GM12878 (cell line): Measurements from ENCODE around the gene GKN2. TPM values are rescaled to one million over a fixed set of nuclear protein-coding genes. Genes with fewer than 3 reads are reported as not detected.

Experiments used
- ATAC-seq: fragments of 200-7000 bp; cut with Tn5 transposase; 3 replicates; pipeline ENCODE4 v1.9.1; 2020; ENCODE audit warnings: mild to moderate bottlenecking, moderate library complexity
- BruUV-seq: library from RNA; stranded (reverse); fragments of 400-500 nt; replicated peaks from 2 replicates; lab custom pipeline; 2021; lab: Mats Ljungman, UMichigan
- CTCF ChIA-PET: fragments of 300-600 bp; sonication (Branson Sonifier 250); formaldehyde crosslinking; extraction: SDS; loops from one replicate; lab custom pipeline; 2021; ENCODE audit warnings: inconsistent platforms; lab: Yijun Ruan, JAX
- POLR2A ChIA-PET: fragments of 350-600 bp; formaldehyde crosslinking; extraction: SDS; loops from one replicate; lab custom pipeline; 2021; ENCODE audit warnings: inconsistent platforms; lab: Charles Lee
- RAD21 ChIA-PET: fragments of 300-600 bp; sonication (Branson Sonifier 250); formaldehyde crosslinking; loops from one replicate; lab custom pipeline; 2023; ENCODE audit warnings: antibody characterized with exemption; ENCODE audit not compliant: unreplicated experiment; lab: Charles Lee
- SMC1A ChIA-PET: fragments of 300-600 bp; sonication (Branson Sonifier 250); formaldehyde crosslinking; loops from one replicate; lab custom pipeline; 2023; ENCODE audit not compliant: unreplicated experiment, uncharacterized antibody; lab: Charles Lee
- DNase-seq: peaks from one replicate; pipeline ENCODE4 v3.0.0-alpha.2; 2011; ENCODE audit warnings: low read depth, low spot score
- FAIRE-seq: peaks from 3 replicates; lab custom pipeline; 2011; peaks lifted over from hg19 to GRCh38; lab: Jason Lieb, UNC
- H2AFZ ChIP-seq: 2 replicates; pipeline ENCODE4 v1.6.0; 2011; ENCODE audit warnings: low read depth, low read length, control low read depth; ENCODE audit not compliant: control insufficient read depth
- H3K27ac ChIP-seq: 2 replicates; pipeline ENCODE4 v1.5.1; 2011; ENCODE audit warnings: control low read depth; ENCODE audit not compliant: control insufficient read depth, insufficient read depth
- H3K27me3 ChIP-seq, 2 experiments: replicated peaks in 1 of 2; 2 replicates each; pipeline versions ENCODE4 v1.6.0 to v1.6.1; 2011; ENCODE audit warnings: low read length in 1 of 2; ENCODE audit not compliant: control insufficient read depth in 2 of 2, insufficient read depth in 2 of 2
- H3K36me3 ChIP-seq, 2 experiments: 2 replicates each; pipeline ENCODE4 v1.5.1; 2011; ENCODE audit warnings: low read length in 1 of 2; ENCODE audit not compliant: control insufficient read depth in 2 of 2, insufficient read depth in 2 of 2
- H3K4me1 ChIP-seq: 2 replicates; pipeline ENCODE4 v1.6.1; 2011; ENCODE audit warnings: mild to moderate bottlenecking, low read length, moderate library complexity, mixed read lengths; ENCODE audit not compliant: control insufficient read depth, insufficient read depth
- H3K4me2 ChIP-seq: 2 replicates; pipeline ENCODE4 v1.6.0; 2011; ENCODE audit warnings: control low read depth; ENCODE audit not compliant: control insufficient read depth, insufficient read depth
- H3K4me3 ChIP-seq: fragments of 200-600 bp; sonication (generic); 2 replicates; pipeline ENCODE4 v1.5.1; 2016
- H3K79me2 ChIP-seq: 2 replicates; pipeline ENCODE4 v1.6.0; 2011; ENCODE audit warnings: low read length; ENCODE audit not compliant: control insufficient read depth, insufficient read depth
- H3K9ac ChIP-seq: 2 replicates; pipeline ENCODE4 v1.8.0; 2011; ENCODE audit warnings: low read length, control low read depth, mixed read lengths; ENCODE audit not compliant: control insufficient read depth, insufficient read depth
- H3K9me3 ChIP-seq: replicated peaks from 3 replicates; pipeline ENCODE4 v1.5.1; 2011; ENCODE audit warnings: mild to moderate bottlenecking, low read length; ENCODE audit not compliant: control insufficient read depth, insufficient read depth
- H4K20me1 ChIP-seq: 2 replicates; pipeline ENCODE4 v1.6.0; 2011; ENCODE audit not compliant: control insufficient read depth, insufficient read depth
- BACH1 ChIP-seq: fragments of 450-650 bp; IDR thresholded peaks from 2 replicates; pipeline ENCODE4 v1.6.1; 2017; ENCODE audit warnings: mild to moderate bottlenecking, borderline replicate concordance
- EP300 ChIP-seq, 2 experiments: fragments of 150-350 bp in 1 of 2; IDR thresholded peaks; 2 replicates each; pipeline ENCODE4 v1.6.1; 2011 to 2012; ENCODE audit warnings: low read depth in 2 of 2, low read length in 2 of 2, borderline replicate concordance in 1 of 2, improper control_type of control experiment in 1 of 2, inconsistent platforms in 1 of 2; ENCODE audit not compliant: control insufficient read depth in 1 of 2
- IKZF2 ChIP-seq, 2 experiments: fragments of 450-650 bp; IDR thresholded peaks; 2 replicates each; pipeline ENCODE4 v1.6.1; 2017; ENCODE audit warnings: mild to moderate bottlenecking in 2 of 2, moderate library complexity in 2 of 2
- KDM1A ChIP-seq: fragments of 200-600 bp; sonication (generic); IDR thresholded peaks from 2 replicates; pipeline ENCODE4 v1.6.1; 2016; ENCODE audit warnings: borderline replicate concordance
- MXI1 ChIP-seq: fragments of 150-350 bp; IDR thresholded peaks from 2 replicates; pipeline ENCODE4 v1.6.1; 2011; ENCODE audit warnings: low read depth, mild to moderate bottlenecking, inconsistent platforms, low read length, improper control_type of control experiment
- MYB ChIP-seq: fragments of 150-350 bp; IDR thresholded peaks from 2 replicates; pipeline ENCODE4 v1.6.1; 2014; ENCODE audit warnings: mild to moderate bottlenecking, low read depth, low read length, borderline replicate concordance
- NFYB ChIP-seq: IDR thresholded peaks from 2 replicates; pipeline ENCODE4 v1.6.1; 2011; ENCODE audit warnings: low read depth, mild to moderate bottlenecking, low read length, improper control_type of control experiment, moderate library complexity; ENCODE audit not compliant: insufficient read depth
- POU2F2 ChIP-seq: IDR thresholded peaks from 3 replicates; pipeline ENCODE4 v1.6.1; 2011; ENCODE audit warnings: low read depth, mild to moderate bottlenecking, low read length, borderline replicate concordance
- TBL1XR1 ChIP-seq: IDR thresholded peaks from 2 replicates; pipeline ENCODE4 v1.6.1; 2012; ENCODE audit warnings: low read depth, low read length, improper control_type of control experiment
- YBX1 ChIP-seq: fragments of 450-650 bp; IDR thresholded peaks from 2 replicates; pipeline ENCODE4 v1.6.1; 2016; ENCODE audit warnings: antibody characterized with exemption
- ZNF217 ChIP-seq: fragments of 450-650 bp; IDR thresholded peaks from 2 replicates; pipeline ENCODE4 v1.6.1; 2017; ENCODE audit warnings: antibody characterized with exemption, mild to moderate bottlenecking
- ZNF274 ChIP-seq: IDR thresholded peaks from one replicate; pipeline ENCODE4 v1.8.0; 2011; ENCODE audit not compliant: insufficient read length, insufficient read depth
- ZNF622 ChIP-seq: fragments of 450-650 bp; IDR thresholded peaks from 2 replicates; pipeline ENCODE4 v1.6.1; 2017; ENCODE audit warnings: mild to moderate bottlenecking, inconsistent platforms
- ZSCAN29 ChIP-seq: fragments of 450-650 bp; IDR thresholded peaks from 2 replicates; pipeline ENCODE4 v1.6.1; 2017; ENCODE audit warnings: mild to moderate bottlenecking, moderate library complexity
- WGBS: methylation state at CpG from one replicate; pipeline ENCODE4 v1.1.6; 2016; ENCODE audit warnings: low lambda C conversion rate; ENCODE audit not compliant: insufficient replicate concordance, insufficient coverage; ENCODE audit errors: missing lambda C conversion rate; 5-methylcytosine and 5-hydroxymethylcytosine counted together
- in situ Hi-C: fragments of 300-500 bp; cut with MboI; formaldehyde crosslinking; loops from 9 replicates; pipeline ENCODE4 v1.14.3; 2018; ENCODE audit warnings: mixed read lengths
- intact Hi-C: fragments of 100-400 bp; cut with micrococcal nuclease; formaldehyde crosslinking; loops from one replicate; pipeline ENCODE4 v1.14.2; 2022; ENCODE audit not compliant: unreplicated experiment
- polyA plus RNA-seq, 11 experiments: library from polyadenylated mRNA; depleted of rRNA in 4 of 11; unstranded in 6 of 11; stranded (reverse) in 5 of 11; fragments of >200 nt; fragmentation: Nextera tagmentation in 4 of 11; fragmentation: Illumina TruSeq in 1 of 11; extraction: Ambion mirVana in 4 of 11; extraction: Trizol in 1 of 11; gene quantifications; 1 replicate in 1 of 11; 2 replicates in 10 of 11; pipeline versions ENCODE4 v1.2.1 to v1.2.3, GENCODE V29; 2011 to 2016; ENCODE audit warnings: inconsistent platforms in 2 of 11, missing spikeins in 2 of 11, low read depth in 1 of 11
- total RNA-seq, 4 experiments: library from RNA; depleted of rRNA in 3 of 4; stranded (reverse); fragments of >200 nt in 3 of 4; fragmentation: Illumina TruSeq in 1 of 4; extraction: Trizol in 1 of 4; gene quantifications; 2 replicates each; pipeline versions ENCODE4 v1.2.1 to v1.2.3, GENCODE V29; 2013 to 2021
- TF ChIP-seq, protein P1 (sequence below), 3 experiments: IDR thresholded peaks in 2 of 3; conservative IDR thresholded peaks in 1 of 3; 2 replicates each; pipeline ENCODE4 v1.5.1; 2011; ENCODE audit warnings: low read depth in 3 of 3, low read length in 3 of 3, mild to moderate bottlenecking in 3 of 3, control low read depth in 2 of 3, moderate library complexity in 2 of 3, inconsistent platforms in 1 of 3, mixed read lengths in 1 of 3; ENCODE audit not compliant: control insufficient read depth in 2 of 3, insufficient read depth in 1 of 3; ENCODE audit errors: extremely low read depth in 1 of 3

Gene GKN2
- total and polyA plus RNA-seq, 10 of the 15 experiments (the other 5 are each of a cell fraction or from before 2014, with no cell fraction given) = not detected

- ATAC-seq = no peak
Observed at GRCh38 chr2:68961380-68961779, 8.7 kb upstream of the GKN2 start.

GRCh38 chr2:68959001-68959400 is 6.3 kb upstream of the GKN2 start:
- intact Hi-C loops = no loop called here
- RAD21 ChIA-PET = no interaction called here
- ATAC-seq = no peak
- no peak for TF ChIP-seq IKZF2 (IDR thresholded peaks at IDR 0.05)
- TF ChIP-seq NFYB = no peak
- no peak for TF ChIP-seq ZSCAN29
- TF ChIP-seq, protein P1, sequence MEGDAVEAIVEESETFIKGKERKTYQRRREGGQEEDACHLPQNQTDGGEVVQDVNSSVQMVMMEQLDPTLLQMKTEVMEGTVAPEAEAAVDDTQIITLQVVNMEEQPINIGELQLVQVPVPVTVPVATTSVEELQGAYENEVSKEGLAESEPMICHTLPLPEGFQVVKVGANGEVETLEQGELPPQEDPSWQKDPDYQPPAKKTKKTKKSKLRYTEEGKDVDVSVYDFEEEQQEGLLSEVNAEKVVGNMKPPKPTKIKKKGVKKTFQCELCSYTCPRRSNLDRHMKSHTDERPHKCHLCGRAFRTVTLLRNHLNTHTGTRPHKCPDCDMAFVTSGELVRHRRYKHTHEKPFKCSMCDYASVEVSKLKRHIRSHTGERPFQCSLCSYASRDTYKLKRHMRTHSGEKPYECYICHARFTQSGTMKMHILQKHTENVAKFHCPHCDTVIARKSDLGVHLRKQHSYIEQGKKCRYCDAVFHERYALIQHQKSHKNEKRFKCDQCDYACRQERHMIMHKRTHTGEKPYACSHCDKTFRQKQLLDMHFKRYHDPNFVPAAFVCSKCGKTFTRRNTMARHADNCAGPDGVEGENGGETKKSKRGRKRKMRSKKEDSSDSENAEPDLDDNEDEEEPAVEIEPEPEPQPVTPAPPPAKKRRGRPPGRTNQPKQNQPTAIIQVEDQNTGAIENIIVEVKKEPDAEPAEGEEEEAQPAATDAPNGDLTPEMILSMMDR (IDR thresholded peaks at IDR 0.05 in 2 of 3, conservative IDR thresholded peaks at IDR 0.05 in 1 of 3; ENCODE audit: control insufficient read depth in 2 of 3, extremely low read depth in 1 of 3, insufficient read depth in 1 of 3, low read depth in 3 of 3, low read length in 3 of 3) = no peak
- no peak for TF ChIP-seq BACH1
- no peak for TF ChIP-seq MXI1
- TF ChIP-seq MYB = no peak
- TF ChIP-seq ZNF622 = no peak
- no peak for TF ChIP-seq ZNF217
- TF ChIP-seq KDM1A = no peak
- TF ChIP-seq YBX1 = no peak
- TF ChIP-seq EP300 (IDR thresholded peaks at IDR 0.05; ENCODE audit: borderline replicate concordance in 1 of 2, control insufficient read depth in 1 of 2, low read depth in 2 of 2, low read length in 2 of 2) = no peak

More at GRCh38 chr2:68961380-68961779, 8.7 kb upstream of the GKN2 start:
- no peak for FAIRE-seq
- in situ Hi-C loops = no loop called here
- H3K9me3 ChIP-seq = no peaks in the 10 kb centered on the region
- H3K27me3 ChIP-seq = no peaks in the 10 kb centered on the region; a peak in 1 of 4 replicates
- H3K79me2 ChIP-seq = no peaks in the 10 kb centered on the region
- H3K36me3 ChIP-seq = no peaks in the 10 kb centered on the region
- H3K4me3 ChIP-seq = no peak overlapping the region
- RAD21 ChIA-PET = no interaction called here
- H3K4me1 ChIP-seq = no peaks in the 10 kb centered on the region
- TF ChIP-seq POU2F2 (no peak), ZNF274 (no peak), TBL1XR1 (no peak), ZNF217 (no peak)
- TF ChIP-seq, all 136 proteins: peak for 0
- Histone ChIP-seq H2AFZ (no peak overlapping the region), H3K4me2 (no peak overlapping the region), H3K27ac (no peak overlapping the region), H3K9ac (no peak overlapping the region), H4K20me1 (no peaks in the 10 kb centered on the region)
- 68% methylated on average over 4 of the region's 4 CpGs for WGBS
- ChIA-PET POLR2A (no interaction called here), SMC1A (no interaction called here), CTCF (no interaction called here)
- intact Hi-C loops = no loop called here
- DNase-seq = no peak
- no TSS peak for BruUV-seq

More at GRCh38 chr2:68959001-68959400, 6.3 kb upstream of the GKN2 start:
- no peak overlapping the region for H3K4me3 ChIP-seq
- no peak overlapping the region for H3K9ac ChIP-seq
- H4K20me1 ChIP-seq = no peaks in the 10 kb centered on the region
- SMC1A ChIA-PET = interaction anchor here (1.1 kb wide), 1 partner anchor 10 kb away, joined by 3 read pairs; no protein-coding TSS in a partner anchor
- H3K36me3 ChIP-seq = no peaks in the 10 kb centered on the region
- 0% methylated on average over 1 of the region's 1 CpG for WGBS
- no peaks in the 10 kb centered on the region; a peak in 1 of 4 replicates for H3K27me3 ChIP-seq
- no peak for FAIRE-seq
- CTCF ChIA-PET = interaction anchor here (0.6 to 1.8 kb wide), 5 partner anchors 9 to 134 kb away, joined by 3 to 14 read pairs (median 4); no protein-coding TSS in a partner anchor
- POLR2A ChIA-PET = no interaction called here
- H2AFZ ChIP-seq = no peak overlapping the region
- H3K27ac ChIP-seq = no peak overlapping the region
- no peaks in the 10 kb centered on the region for H3K9me3 ChIP-seq
- H3K79me2 ChIP-seq = no peaks in the 10 kb centered on the region
- no peak overlapping the region for H3K4me2 ChIP-seq
- H3K4me1 ChIP-seq = no peaks in the 10 kb centered on the region
- in situ Hi-C loops = no loop called here
- no TSS peak for BruUV-seq
- no peak for DNase-seq
